GM21786 (cell line): ENCODE results near the gene LY86.

Experiments
- ATAC-seq: cut with Tn5 transposase; IDR thresholded peaks from one replicate; pipeline ENCODE4 v1.9.1; 2021; ENCODE audit not compliant: unreplicated experiment

Gene LY86

GRCh38 chr6:6588064-6588923 lies at the start of gene LY86:
LY86 (plus strand) TSS chr6:6588720; CDS start chr6:6588735, 15 bp downstream.
- peak; percentile 41 for ATAC-seq

- no peak for ATAC-seq
Measured at GRCh38 chr6:6539036-6539435, 49.5 kb upstream of the LY86 start.

GRCh38 chr6:6542357-6542756 lies 46.2 kb upstream of the LY86 start:
- no peak for ATAC-seq

GRCh38 chr6:6543181-6543879 lies 45.2 kb upstream of the LY86 start:
- ATAC-seq, result no peak

GRCh38 chr6:6545616-6546317 lies 42.8 kb upstream of the LY86 start:
- ATAC-seq, result no peak

- ATAC-seq, result peak; percentile 40
Measured at GRCh38 chr6:6546318-6547109, 42.0 kb upstream of the LY86 start.

- ATAC-seq, result peak; percentile 77
Measured at GRCh38 chr6:6547110-6547879, 41.2 kb upstream of the LY86 start.

GRCh38 chr6:6556161-6556737 lies 32.3 kb upstream of the LY86 start:
- no peak for ATAC-seq

GRCh38 chr6:6556738-6557503 lies 31.6 kb upstream of the LY86 start:
- ATAC-seq, result peak; percentile 59

GRCh38 chr6:6557504-6557839 lies 31.0 kb upstream of the LY86 start:
- ATAC-seq, result no peak

GRCh38 chr6:6557886-6558285 lies 30.6 kb upstream of the LY86 start:
- ATAC-seq, result no peak

GRCh38 chr6:6559994-6560570 lies 28.4 kb upstream of the LY86 start:
- peak; percentile 39 for ATAC-seq

- no peak for ATAC-seq
Measured at GRCh38 chr6:6560909-6561308, 27.6 kb upstream of the LY86 start.

- ATAC-seq, result no peak
Measured at GRCh38 chr6:6564154-6564553, 24.4 kb upstream of the LY86 start.

- no peak for ATAC-seq
Measured at GRCh38 chr6:6565069-6565468, 23.5 kb upstream of the LY86 start.

- no peak for ATAC-seq
Measured at GRCh38 chr6:6565488-6565887, 23.0 kb upstream of the LY86 start.

- no peak for ATAC-seq
Measured at GRCh38 chr6:6566766-6567165, 21.8 kb upstream of the LY86 start.

GRCh38 chr6:6569096-6569810 lies 19.3 kb upstream of the LY86 start:
- no peak for ATAC-seq
